H1 (cell line): ENCODE results near the gene YPEL2. TPM values are rescaled to one million over a fixed set of nuclear protein-coding genes. Genes with fewer than 3 reads are reported as not detected.

Experiments
- ATF2 ChIP-seq: IDR thresholded peaks from 2 replicates; pipeline ENCODE4 v1.6.1; 2012; ENCODE audit warnings: low read length, inconsistent platforms
- polyA plus RNA-seq, 7 experiments: library from polyadenylated mRNA; depleted of rRNA in 3 of 7; stranded (reverse) in 5 of 7; unstranded in 2 of 7; fragments of >200 nt in 5 of 7; fragments of 200-250 nt in 2 of 7; gene quantifications; 1 replicate in 5 of 7; 2 replicates in 1 of 7; 4 replicates in 1 of 7; pipeline versions ENCODE4 v1.2.1 to v1.2.3, GENCODE V29; 2011 to 2013; ENCODE audit warnings: missing spikeins in 2 of 7, mixed read lengths in 2 of 7
- total RNA-seq: library from RNA; stranded (reverse); fragmentation: NEBNext Ultra II Directional; extraction: Animal tissue kit (Norgen Biotek cat#: 25700); gene quantifications from 2 replicates; pipeline ENCODE4 v1.2.1, GENCODE V29; 2021

YPEL2 gene
- total and polyA plus RNA-seq, 2 of the 8 experiments (the other 6 are each of a cell fraction or from before 2014, with no cell fraction given): 1.6 to 3.5 TPM

- TF ChIP-seq ATF2: no peak
- TF ChIP-seq, all 59 proteins: peak for 0
These were observed 74.7 kb downstream of the YPEL2 start (continued) for GRCh38 chr17:59405944-59406705.
